ENCODE measurements around the gene SLC38A3. TPM values are rescaled to one million over a fixed set of nuclear protein-coding genes. Genes with fewer than 3 reads are reported as not detected.

The SLC38A3 gene
- total and polyA plus RNA-seq, 2 experiments from 2014 or later, result 24.7 to 56.6 TPM

DNA sequence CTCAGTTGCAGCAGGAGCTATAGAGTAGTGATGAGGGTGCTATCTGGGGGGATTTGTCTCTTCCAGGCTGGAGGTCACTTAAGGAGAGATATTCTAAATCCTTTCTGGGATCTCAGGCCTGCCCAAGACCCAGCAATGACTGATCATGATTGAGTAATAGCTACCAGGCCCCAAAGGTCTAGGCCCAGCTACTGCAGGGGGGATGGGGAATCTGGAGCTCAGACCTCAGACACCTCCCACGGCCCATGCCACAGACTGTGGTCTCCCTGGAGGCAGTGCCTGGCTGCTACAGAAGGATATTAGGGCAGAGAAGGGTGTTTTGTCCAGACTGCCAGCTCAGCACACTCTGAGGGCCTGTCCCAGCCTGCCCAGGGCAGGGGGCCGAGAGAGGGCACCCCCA lies 6.9 kb downstream of the SLC38A3 start:
- H3K4me3 ChIP-seq, result no peak overlapping the region
- H3K79me2 ChIP-seq, result no peaks in the 10 kb centered on the region
- 68% methylated on average over 2 of the region's 2 CpGs for WGBS (ENCODE audit: low lambda C conversion rate, missing lambda C conversion rate)
- H3K36me3 ChIP-seq (replicated peaks; ENCODE audit: insufficient read depth, low read depth), result no peaks in the 10 kb centered on the region
- H3K27ac ChIP-seq, result no peak overlapping the region
- no peak for DNase-seq (ENCODE audit: low spot score)
- H3K9me2 ChIP-seq (replicated peaks; ENCODE audit: insufficient read depth), result no peaks in the 10 kb centered on the region
- no peak overlapping the region for H3K4me2 ChIP-seq
- no peaks in the 10 kb centered on the region for H4K20me1 ChIP-seq (ENCODE audit: insufficient read depth, poor library complexity, severe bottlenecking)
- peaks cover 3% of the 10 kb centered on the region for H3K27me3 ChIP-seq
- TF ChIP-seq EZH2phosphoT487 (IDR thresholded peaks at IDR 0.05; ENCODE audit: low read depth, severe bottlenecking, unreplicated experiment), result no peak
- no peak for TF ChIP-seq CTCF (IDR thresholded peaks at IDR 0.05; ENCODE audit: poor library complexity)
- no peak for TF ChIP-seq EZH2 (IDR thresholded peaks at IDR 0.05; ENCODE audit: borderline replicate concordance)
- H3K4me1 ChIP-seq (ENCODE audit: insufficient read depth), result no peaks in the 10 kb centered on the region
- no peaks in the 10 kb centered on the region for H3K9me3 ChIP-seq (ENCODE audit: low read depth)
- no peak overlapping the region for H2AFZ ChIP-seq

GRCh38 chr3:50212502-50212901 lies 7.4 kb downstream of the SLC38A3 start:
- DNase-seq (ENCODE audit: low spot score), result no peak
- no peak overlapping the region for H3K4me2 ChIP-seq
- H3K9me2 ChIP-seq (replicated peaks; ENCODE audit: insufficient read depth), result no peaks in the 10 kb centered on the region
- no peak overlapping the region for H3K27ac ChIP-seq
- no peak for TF ChIP-seq EZH2phosphoT487 (IDR thresholded peaks at IDR 0.05; ENCODE audit: low read depth, severe bottlenecking, unreplicated experiment)
- H3K27me3 ChIP-seq, result no peaks in the 10 kb centered on the region
- H3K4me3 ChIP-seq, result no peak overlapping the region
- H3K9me3 ChIP-seq (ENCODE audit: low read depth), result no peaks in the 10 kb centered on the region
- H4K20me1 ChIP-seq (ENCODE audit: insufficient read depth, poor library complexity, severe bottlenecking), result no peaks in the 10 kb centered on the region
- H2AFZ ChIP-seq, result no peak overlapping the region
- no peaks in the 10 kb centered on the region for H3K36me3 ChIP-seq (replicated peaks; ENCODE audit: insufficient read depth, low read depth)
- WGBS (ENCODE audit: low lambda C conversion rate, missing lambda C conversion rate), result 92% methylated on average over 4 of the region's 4 CpGs
- H3K79me2 ChIP-seq, result no peaks in the 10 kb centered on the region
- no peaks in the 10 kb centered on the region for H3K4me1 ChIP-seq (ENCODE audit: insufficient read depth)

- Histone ChIP-seq H3K27me3 (no peaks in the 10 kb centered on the region), H2AFZ (no peak overlapping the region), H3K4me1 (ENCODE audit: insufficient read depth) (no peaks in the 10 kb centered on the region), H3K4me3 (no peak overlapping the region), H3K36me3 (replicated peaks; ENCODE audit: insufficient read depth, low read depth) (no peaks in the 10 kb centered on the region), H3K27ac (no peak overlapping the region), H3K9me3 (ENCODE audit: low read depth) (no peaks in the 10 kb centered on the region), H4K20me1 (ENCODE audit: insufficient read depth, poor library complexity, severe bottlenecking) (no peaks in the 10 kb centered on the region), H3K79me2 (no peaks in the 10 kb centered on the region), H3K9me2 (replicated peaks; ENCODE audit: insufficient read depth) (no peaks in the 10 kb centered on the region), H3K4me2 (no peak overlapping the region)
- no peak for DNase-seq (ENCODE audit: low spot score)
- WGBS (ENCODE audit: low lambda C conversion rate, missing lambda C conversion rate), result 93% methylated on average over 3 of the region's 3 CpGs
- TF ChIP-seq EZH2 (IDR thresholded peaks at IDR 0.05; ENCODE audit: borderline replicate concordance) (no peak), CTCF (IDR thresholded peaks at IDR 0.05; ENCODE audit: poor library complexity) (no peak), EZH2phosphoT487 (IDR thresholded peaks at IDR 0.05; ENCODE audit: low read depth, severe bottlenecking, unreplicated experiment) (no peak)
Observed at GRCh38 chr3:50212971-50213370, 7.9 kb downstream of the SLC38A3 start.

- Histone ChIP-seq H3K4me2 (no peak overlapping the region), H3K4me3 (no peak overlapping the region), H3K9me3 (ENCODE audit: low read depth) (no peaks in the 10 kb centered on the region), H2AFZ (no peak overlapping the region), H3K4me1 (ENCODE audit: insufficient read depth) (no peaks in the 10 kb centered on the region), H3K79me2 (no peaks in the 10 kb centered on the region), H3K9me2 (replicated peaks; ENCODE audit: insufficient read depth) (no peaks in the 10 kb centered on the region), H3K27ac (no peak overlapping the region), H4K20me1 (ENCODE audit: insufficient read depth, poor library complexity, severe bottlenecking) (no peaks in the 10 kb centered on the region), H3K27me3 (no peaks in the 10 kb centered on the region), H3K36me3 (replicated peaks; ENCODE audit: insufficient read depth, low read depth) (no peaks in the 10 kb centered on the region)
- no peak for DNase-seq (ENCODE audit: low spot score)
- TF ChIP-seq EZH2phosphoT487 (IDR thresholded peaks at IDR 0.05; ENCODE audit: low read depth, severe bottlenecking, unreplicated experiment) (no peak), EZH2 (IDR thresholded peaks at IDR 0.05; ENCODE audit: borderline replicate concordance) (no peak), CTCF (IDR thresholded peaks at IDR 0.05; ENCODE audit: poor library complexity) (no peak)
- 91% methylated on average over 12 of the region's 12 CpGs for WGBS (ENCODE audit: low lambda C conversion rate, missing lambda C conversion rate)
Observed at GRCh38 chr3:50213373-50213772, 8.3 kb downstream of the SLC38A3 start.

All from hepatocyte (in vitro differentiated cells).